OCI-LY3 (cell line): Measurements from ENCODE around the gene GPR25.

Experiments
- H2AFZ ChIP-seq: fragments of 200-600, 300-600 bp; shearing (Covaris generic); 2 replicates; pipeline ENCODE4 v1.6.0; 2014; ENCODE audit warnings: antibody characterized with exemption, low read depth, low read length
- H3K27ac ChIP-seq: fragments of 200-600, 300-600 bp; sonication (generic); 2 replicates; pipeline ENCODE4 v1.5.1; 2014; ENCODE audit warnings: mild to moderate bottlenecking, low read length, moderate library complexity, mixed read lengths
- H3K27me3 ChIP-seq: fragments of 200-600, 300-600 bp; sonication (generic); 2 replicates; pipeline ENCODE4 v1.6.1; 2014; ENCODE audit warnings: low read depth, low read length, mixed read lengths
- H3K36me3 ChIP-seq: fragments of 200-600, 300-600 bp; sonication (generic); replicated peaks from 2 replicates; pipeline ENCODE3; 2014; ENCODE audit warnings: low read depth, low read length, mixed read lengths
- H3K4me1 ChIP-seq: fragments of 300-600, 200-600 bp; sonication (generic); 2 replicates; pipeline ENCODE4 v1.6.1; 2014; ENCODE audit warnings: low read length, mixed read lengths
- H3K4me2 ChIP-seq: fragments of 200-600, 300-600 bp; sonication (generic); 2 replicates; pipeline ENCODE4 v1.6.1; 2014; ENCODE audit warnings: low read length, mixed read lengths
- H3K4me3 ChIP-seq: fragments of 300-600, 200-600 bp; sonication (generic); 2 replicates; pipeline ENCODE4 v1.5.1; 2014; ENCODE audit warnings: antibody characterized with exemption, mild to moderate bottlenecking, low read length, moderate library complexity
- H3K79me2 ChIP-seq: fragments of 300-600, 200-600 bp; shearing (Covaris generic); 2 replicates; pipeline ENCODE4 v1.6.1; 2014; ENCODE audit warnings: mild to moderate bottlenecking, low read length, mixed read lengths
- H3K9ac ChIP-seq: fragments of 300-600, 200-600 bp; shearing (Covaris generic); 2 replicates; pipeline ENCODE4 v1.6.0; 2014; ENCODE audit warnings: mild to moderate bottlenecking, low read length, moderate library complexity
- H3K9me3 ChIP-seq: fragments of 200-600, 300-600 bp; shearing (Covaris generic); 2 replicates; pipeline ENCODE4 v1.6.1; 2014; ENCODE audit warnings: low read length, mixed read lengths; ENCODE audit not compliant: insufficient read depth
- H4K20me1 ChIP-seq: fragments of 200-600, 300-600 bp; sonication (generic); 2 replicates; pipeline ENCODE4 v1.6.1; 2016; ENCODE audit warnings: low read length, mixed read lengths; ENCODE audit not compliant: insufficient read depth
- CTCF ChIP-seq: fragments of 200-600, 300-600 bp; sonication (generic); IDR thresholded peaks from 2 replicates; pipeline ENCODE4 v1.5.1; 2014; ENCODE audit warnings: antibody characterized with exemption, low read length, low read depth
- EZH2phosphoT487 ChIP-seq: fragments of 200-600 bp; shearing (Covaris generic); IDR thresholded peaks from 2 replicates; pipeline ENCODE4 v1.6.1; 2018; ENCODE audit warnings: antibody characterized with exemption, mixed run types, low read depth

Gene GPR25

GRCh38 chr1:200892546-200892945 lies 19.8 kb downstream of the GPR25 start:
- Histone ChIP-seq H3K27ac (no peak overlapping the region), H3K9ac (no peak overlapping the region)

GRCh38 chr1:200892958-200893357 lies 20.2 kb downstream of the GPR25 start:
- TF ChIP-seq EZH2phosphoT487 (no peak), CTCF (no peak)
- H3K79me2 ChIP-seq: no peaks in the 10 kb centered on the region
- H3K9ac ChIP-seq: no peak overlapping the region
- no peaks in the 10 kb centered on the region for H3K9me3 ChIP-seq
- no peak overlapping the region for H2AFZ ChIP-seq
- no peak overlapping the region for H3K27ac ChIP-seq
- peaks cover 4% of the 10 kb centered on the region; the same call in 1 of the 2 replicates for H4K20me1 ChIP-seq
- H3K4me2 ChIP-seq: no peak overlapping the region
- peaks cover 44% of the 10 kb centered on the region for H3K4me1 ChIP-seq
- no peaks in the 10 kb centered on the region for H3K36me3 ChIP-seq
- no peak overlapping the region for H3K4me3 ChIP-seq
- peaks cover 71% of the 10 kb centered on the region for H3K27me3 ChIP-seq

More at GRCh38 chr1:200892546-200892945, 19.8 kb downstream of the GPR25 start:
- no peaks in the 10 kb centered on the region for H3K9me3 ChIP-seq
- peaks cover 49% of the 10 kb centered on the region for H3K4me1 ChIP-seq
- H3K4me3 ChIP-seq: no peak overlapping the region
- peaks cover 4% of the 10 kb centered on the region; the same call in 1 of the 2 replicates for H4K20me1 ChIP-seq
- no peak overlapping the region for H2AFZ ChIP-seq
- H3K36me3 ChIP-seq: no peaks in the 10 kb centered on the region
- no peaks in the 10 kb centered on the region for H3K79me2 ChIP-seq
- H3K4me2 ChIP-seq: no peak overlapping the region
- peaks cover 70% of the 10 kb centered on the region for H3K27me3 ChIP-seq
- TF ChIP-seq CTCF: no peak
- no peak for TF ChIP-seq EZH2phosphoT487

GRCh38 chr1:200893411-200893901 lies 20.7 kb downstream of the GPR25 start:
- Histone ChIP-seq H3K36me3 (no peaks in the 10 kb centered on the region), H2AFZ (no peak overlapping the region), H3K4me1 (peaks cover 40% of the 10 kb centered on the region), H3K9me3 (no peaks in the 10 kb centered on the region), H3K4me2 (no peak overlapping the region), H3K9ac (no peak overlapping the region), H3K27me3 (peaks cover 76% of the 10 kb centered on the region), H4K20me1 (peaks cover 4% of the 10 kb centered on the region; the same call in 1 of the 2 replicates), H3K27ac (no peak overlapping the region), H3K4me3 (no peak overlapping the region), H3K79me2 (no peaks in the 10 kb centered on the region)
- TF ChIP-seq EZH2phosphoT487 (no peak), CTCF (no peak)

- H3K79me2 ChIP-seq: no peaks in the 10 kb centered on the region
- TF ChIP-seq EZH2phosphoT487 (no peak), CTCF (peak; percentile 28; the same call in 1 of the 2 replicates)
- peaks cover 4% of the 10 kb centered on the region; the same call in 1 of the 2 replicates for H4K20me1 ChIP-seq
- H3K4me1 ChIP-seq: peaks cover 25% of the 10 kb centered on the region
- H3K27ac ChIP-seq: no peak within 1 kb of the TSS
- no peak within 1 kb of the TSS for H2AFZ ChIP-seq
- no peaks in the 10 kb centered on the region for H3K9me3 ChIP-seq
- peak within 1 kb of the TSS; percentile 77 for H3K4me2 ChIP-seq
- peaks cover 82% of the 10 kb centered on the region for H3K27me3 ChIP-seq
- no peak within 1 kb of the TSS; the same call in 1 of the 2 replicates for H3K9ac ChIP-seq
- H3K4me3 ChIP-seq: peak within 1 kb of the TSS; percentile 56
- no peaks in the 10 kb centered on the region for H3K36me3 ChIP-seq
These were observed 22.1 kb downstream of the GPR25 start, which contains the start of gene INAVA for GRCh38 chr1:200894712-200895442. Gene INAVA (plus strand): TSS chr1:200894900. CDS start chr1:200898401, 3,501 bp downstream.
